Neural cell (in vitro differentiated cells): ENCODE results near the gene MN1.

Experiments used
- EP300 ChIP-seq: fragments of 450-650 bp; conservative IDR thresholded peaks from 2 replicates; pipeline ENCODE4 v1.6.1; 2014; ENCODE audit warnings: antibody characterized with exemption, mild to moderate bottlenecking, moderate library complexity; ENCODE audit not compliant: poor library complexity, severe bottlenecking
- TF ChIP-seq, protein P1 (sequence below): fragments of 450-650 bp; IDR thresholded peaks from 2 replicates; pipeline ENCODE4 v1.5.1; 2014; ENCODE audit warnings: antibody characterized with exemption, mild to moderate bottlenecking, moderate library complexity; ENCODE audit not compliant: poor library complexity, severe bottlenecking

DNA sequence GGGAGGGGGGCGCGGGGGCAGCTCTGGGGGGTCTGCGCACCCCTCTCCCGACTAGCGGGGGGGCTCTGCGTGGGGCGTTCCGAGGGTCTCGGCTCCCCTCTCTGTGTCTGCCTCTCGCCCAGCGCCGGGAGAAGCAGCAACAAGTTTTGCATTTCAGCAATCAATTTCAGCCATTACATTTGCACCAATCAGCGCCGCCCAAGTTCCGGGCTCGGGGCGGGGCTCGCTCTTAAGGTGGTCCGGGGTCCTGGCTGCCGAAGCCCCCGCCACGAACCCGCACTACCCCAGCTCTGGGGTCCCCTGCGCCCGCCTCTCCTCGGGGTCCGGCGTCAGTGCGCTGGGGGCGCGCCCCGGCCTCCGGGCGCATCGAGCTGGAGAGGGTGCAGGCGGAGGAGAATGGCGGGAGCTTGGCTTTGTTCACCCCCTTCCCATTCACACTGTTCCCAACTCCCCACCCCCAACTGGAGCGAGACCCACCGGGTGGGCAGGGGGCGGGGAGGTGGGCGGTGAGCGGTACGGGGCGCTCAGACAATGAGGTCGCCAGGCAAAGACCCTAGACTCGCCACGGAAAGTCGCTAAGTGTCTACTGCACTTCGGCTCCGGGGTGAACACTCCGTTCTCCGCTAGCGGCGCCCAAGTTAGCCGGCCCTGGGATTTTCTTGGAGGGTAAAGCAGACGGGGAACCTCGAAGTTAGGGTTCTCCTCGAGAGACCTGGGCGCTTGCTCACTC is at the start of gene MN1:
- peak; percentile 38 for TF ChIP-seq EP300
- TF ChIP-seq, protein P1, sequence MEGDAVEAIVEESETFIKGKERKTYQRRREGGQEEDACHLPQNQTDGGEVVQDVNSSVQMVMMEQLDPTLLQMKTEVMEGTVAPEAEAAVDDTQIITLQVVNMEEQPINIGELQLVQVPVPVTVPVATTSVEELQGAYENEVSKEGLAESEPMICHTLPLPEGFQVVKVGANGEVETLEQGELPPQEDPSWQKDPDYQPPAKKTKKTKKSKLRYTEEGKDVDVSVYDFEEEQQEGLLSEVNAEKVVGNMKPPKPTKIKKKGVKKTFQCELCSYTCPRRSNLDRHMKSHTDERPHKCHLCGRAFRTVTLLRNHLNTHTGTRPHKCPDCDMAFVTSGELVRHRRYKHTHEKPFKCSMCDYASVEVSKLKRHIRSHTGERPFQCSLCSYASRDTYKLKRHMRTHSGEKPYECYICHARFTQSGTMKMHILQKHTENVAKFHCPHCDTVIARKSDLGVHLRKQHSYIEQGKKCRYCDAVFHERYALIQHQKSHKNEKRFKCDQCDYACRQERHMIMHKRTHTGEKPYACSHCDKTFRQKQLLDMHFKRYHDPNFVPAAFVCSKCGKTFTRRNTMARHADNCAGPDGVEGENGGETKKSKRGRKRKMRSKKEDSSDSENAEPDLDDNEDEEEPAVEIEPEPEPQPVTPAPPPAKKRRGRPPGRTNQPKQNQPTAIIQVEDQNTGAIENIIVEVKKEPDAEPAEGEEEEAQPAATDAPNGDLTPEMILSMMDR, result no peak
